GM19025 (cell line): ENCODE measurements around the gene CRADD.

Source experiments
- ATAC-seq: cut with Tn5 transposase; IDR thresholded peaks from one replicate; pipeline ENCODE4 v1.9.1; 2021; ENCODE audit warnings: mild to moderate bottlenecking, low read depth, moderate library complexity; ENCODE audit not compliant: unreplicated experiment

CRADD gene

DNA sequence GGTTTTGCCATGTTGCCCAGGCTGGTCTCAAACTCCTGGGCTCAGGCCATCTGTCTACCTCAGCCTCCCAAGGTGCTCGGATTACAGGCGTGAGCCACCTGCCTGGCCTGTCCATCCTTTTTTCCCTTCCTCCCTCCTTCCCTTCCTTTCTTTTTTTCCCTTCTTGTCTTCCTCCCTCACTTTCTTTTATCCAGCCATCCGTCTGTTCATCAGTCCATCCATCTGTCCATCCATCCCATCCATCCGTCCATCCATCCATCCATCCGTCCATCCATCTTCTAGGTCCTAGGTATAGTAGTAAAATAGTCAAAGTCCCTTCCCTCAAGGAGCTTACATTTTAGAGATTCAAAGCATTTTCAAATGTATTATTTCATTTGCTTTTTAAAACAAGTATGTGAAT lies 56.8 kb downstream of the CRADD start:
- ATAC-seq, result no peak

GRCh38 chr12:93734784-93735183 lies 57.6 kb downstream of the CRADD start:
- ATAC-seq, result no peak

- no peak for ATAC-seq
Measured at GRCh38 chr12:93736640-93737178, 59.5 kb downstream of the CRADD start.

GRCh38 chr12:93737457-93738198 lies 60.5 kb downstream of the CRADD start:
- no peak for ATAC-seq

DNA sequence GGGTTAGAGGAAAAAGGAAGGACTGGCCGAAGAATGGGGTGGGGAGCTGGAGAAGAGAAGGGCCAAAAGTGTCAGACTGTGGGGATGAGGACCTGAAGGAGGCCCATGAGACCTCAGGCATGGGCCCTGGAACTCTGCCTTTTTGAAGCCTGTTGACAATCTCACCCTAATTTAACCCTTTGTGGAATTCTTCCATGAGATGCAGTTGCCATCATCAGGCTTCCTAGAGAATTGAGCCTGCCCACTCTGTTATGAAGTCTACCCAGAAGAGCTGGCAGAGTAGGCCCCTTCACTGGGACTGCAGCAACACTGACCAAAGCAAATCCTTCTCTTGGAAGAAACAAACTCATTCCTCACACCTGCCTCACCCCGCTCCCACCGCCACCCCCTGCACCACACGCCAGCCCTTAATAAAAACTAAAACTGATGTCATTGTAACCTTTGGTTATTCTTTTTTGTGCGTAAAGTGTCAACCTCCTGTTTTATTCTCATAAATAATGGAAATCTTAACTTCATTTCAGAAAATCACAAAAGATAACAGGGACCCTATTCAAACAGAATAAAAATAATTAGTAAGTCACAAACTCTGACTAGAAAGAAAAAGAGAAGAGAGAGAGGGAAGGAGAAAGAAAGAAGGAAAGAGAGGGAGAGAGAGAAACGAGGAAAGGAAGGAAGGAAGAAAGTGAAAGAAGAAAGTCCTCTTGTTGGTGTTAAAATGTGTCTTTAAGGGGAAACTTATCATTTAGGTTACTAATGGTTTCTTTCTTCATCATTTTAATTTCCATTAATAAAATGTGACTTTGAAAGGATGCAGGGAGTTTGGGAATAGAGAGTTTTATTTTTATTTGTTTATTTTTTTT lies 61.3 kb downstream of the CRADD start:
- ATAC-seq, result no peak

GRCh38 chr12:93740751-93741150 lies 63.6 kb downstream of the CRADD start:
- ATAC-seq, result no peak

GRCh38 chr12:93741659-93742109 lies 64.5 kb downstream of the CRADD start:
- ATAC-seq, result no peak

GRCh38 chr12:93742110-93742934 lies 65.1 kb downstream of the CRADD start:
- ATAC-seq, result peak; percentile 88

DNA sequence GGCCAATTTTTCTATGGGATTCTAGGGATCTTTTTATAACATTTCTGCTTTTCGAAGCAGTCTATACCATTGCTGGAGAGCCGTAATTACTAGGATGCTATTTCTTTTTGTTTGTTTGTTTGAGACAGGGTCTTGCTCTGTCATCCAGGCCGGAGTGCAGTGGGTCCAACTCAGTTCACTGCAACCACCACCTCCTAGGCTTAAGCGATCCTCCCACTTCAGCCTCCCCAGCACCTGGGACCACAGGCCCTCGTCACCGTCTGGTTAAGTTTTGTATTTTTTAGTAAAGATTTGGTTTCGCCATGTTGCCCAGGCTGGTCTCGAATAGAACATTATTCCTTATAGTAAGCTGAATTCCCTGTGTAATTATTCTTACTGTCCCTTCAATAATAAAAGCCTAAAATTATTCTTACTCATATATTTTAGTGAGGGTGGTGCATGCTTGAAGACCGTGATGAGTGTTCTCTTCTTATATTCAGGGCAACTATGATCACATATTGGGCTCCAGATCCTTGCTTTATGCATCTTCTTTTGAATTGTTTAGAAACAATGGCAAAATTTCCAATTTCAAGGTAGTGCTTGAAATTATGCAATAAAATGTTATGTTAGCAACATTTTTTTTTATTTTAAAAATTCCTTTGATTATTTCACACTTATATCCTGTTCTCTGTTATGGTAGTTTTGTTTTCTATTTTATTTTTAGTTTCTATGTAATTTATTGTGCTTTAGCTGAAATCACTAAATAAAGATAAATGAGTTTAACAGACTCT lies 66.2 kb downstream of the CRADD start:
- no peak for ATAC-seq

GRCh38 chr12:93743999-93744689 lies 67.0 kb downstream of the CRADD start:
- no peak for ATAC-seq

DNA sequence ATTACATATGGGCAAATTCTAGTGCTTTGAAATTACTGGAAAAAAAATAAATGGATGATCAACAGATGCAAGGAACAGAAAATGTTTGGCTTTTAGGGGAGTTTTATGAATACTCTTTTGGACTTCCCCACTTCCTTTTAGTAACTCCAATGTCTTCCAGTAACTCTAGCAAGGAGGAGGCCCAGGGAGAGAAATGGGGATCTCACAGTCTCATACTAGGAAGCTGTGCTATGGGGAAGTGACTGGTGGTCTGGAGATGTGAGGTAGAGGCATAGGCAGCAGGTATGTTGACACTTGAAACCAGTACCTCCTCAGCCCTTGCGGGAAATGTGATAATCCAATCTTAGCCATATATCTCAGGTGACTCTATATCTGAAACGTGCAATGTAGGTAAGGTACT lies 68.1 kb downstream of the CRADD start:
- no peak for ATAC-seq

DNA sequence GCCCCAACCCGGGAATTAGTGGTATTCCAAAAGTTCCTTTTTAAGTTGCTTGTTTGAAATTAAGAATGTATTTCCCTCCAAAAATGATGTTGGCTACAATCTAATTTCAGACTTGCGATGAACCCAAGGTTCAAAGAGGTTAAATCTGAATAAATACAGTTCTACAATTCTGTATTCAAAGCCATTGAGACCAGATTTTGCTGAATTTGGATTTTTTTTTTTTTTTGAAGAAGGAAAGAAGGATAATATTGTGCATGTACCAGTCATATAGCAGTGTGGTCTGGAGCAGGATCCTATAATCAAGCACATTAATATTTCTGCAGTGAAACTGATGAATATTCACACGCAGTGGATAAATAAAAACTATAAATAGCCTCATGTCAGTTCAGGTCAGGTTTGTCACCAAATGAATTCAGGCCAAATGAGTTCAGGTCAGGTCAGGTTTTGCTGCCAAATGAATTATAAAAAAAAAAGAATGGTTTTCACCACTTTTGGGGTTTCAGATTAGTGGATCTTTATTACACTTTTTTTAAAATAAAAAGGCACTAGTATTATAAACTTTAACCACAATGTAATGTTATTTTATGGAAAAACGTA lies 69.5 kb downstream of the CRADD start:
- no peak for ATAC-seq

DNA sequence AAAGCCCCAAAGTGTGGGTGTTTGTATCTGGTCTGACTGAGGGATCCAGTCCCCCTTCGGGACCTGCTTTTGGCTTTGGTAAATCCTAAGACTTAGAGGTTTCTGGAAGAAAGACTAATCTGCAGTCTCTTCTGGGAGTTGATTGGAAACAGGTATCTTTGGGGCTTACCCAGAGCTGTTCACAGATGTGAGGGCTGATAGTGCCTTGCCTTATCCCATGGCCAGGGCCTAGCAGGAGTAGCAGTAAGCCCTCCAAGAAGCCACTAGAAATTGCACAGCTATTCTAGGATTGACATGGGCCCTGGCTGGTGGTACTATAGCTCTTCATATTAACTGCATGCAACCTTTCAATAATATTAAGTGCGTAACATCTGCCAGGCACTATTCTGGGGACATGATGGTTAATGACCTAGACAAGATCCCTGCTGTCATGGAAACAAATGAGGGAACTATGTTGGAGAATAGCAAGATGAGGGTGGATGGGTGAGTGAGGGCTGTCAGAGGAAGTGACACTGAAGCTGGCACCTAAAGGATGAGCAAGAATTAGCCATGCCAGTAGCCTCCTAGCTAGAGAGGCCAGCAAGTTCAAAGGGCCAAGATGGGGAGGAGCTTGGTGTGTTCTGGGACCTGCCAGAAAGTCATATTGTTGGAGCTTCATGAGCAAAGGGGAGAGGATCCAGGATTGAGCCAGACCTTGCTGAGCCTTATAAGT lies 71.7 kb downstream of the CRADD start:
- ATAC-seq, result no peak

DNA sequence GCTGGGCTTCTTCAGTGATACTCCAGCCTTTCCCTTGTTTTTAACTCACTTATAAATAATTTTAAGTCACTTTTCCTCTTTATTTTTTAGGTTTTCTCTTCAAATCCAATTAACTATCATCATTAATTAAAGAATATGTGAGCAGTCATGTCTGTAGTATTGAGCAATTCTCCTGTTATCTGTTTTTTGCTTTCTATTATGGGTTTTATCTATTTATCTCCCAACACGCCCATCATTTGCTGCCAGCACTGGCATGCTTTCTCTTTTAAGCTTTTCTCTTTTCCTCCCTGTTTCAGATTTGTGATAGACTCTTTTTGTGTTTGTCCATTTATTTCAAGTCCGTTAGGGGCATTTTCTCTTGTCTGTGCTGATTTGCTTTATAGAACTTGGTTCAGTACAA lies 72.3 kb downstream of the CRADD start:
- no peak for ATAC-seq

- ATAC-seq, result no peak
Measured at GRCh38 chr12:93750056-93750455, 72.9 kb downstream of the CRADD start.

GRCh38 chr12:93751864-93752610 lies 74.9 kb downstream of the CRADD start:
- no peak for ATAC-seq

- ATAC-seq, result no peak
Measured at GRCh38 chr12:93753285-93753684, 76.1 kb downstream of the CRADD start.
